T-cell (primary cell): ENCODE results near the gene BMP8A. TPM values are rescaled to one million over a fixed set of nuclear protein-coding genes. Genes with fewer than 3 reads are reported as not detected.
A peak's percentile ranks its signal among the peaks of the same experiment; 100 is the strongest.

Experiments used
- ATAC-seq, 4 experiments: fragments of 200-7000 bp in 3 of 4; fragments of 150-1000 bp in 1 of 4; cut with Tn5 transposase; replicated peaks in 1 of 4; 1 replicate in 3 of 4; 2 replicates in 1 of 4; pipeline ENCODE4 v1.10.0; 2021; ENCODE audit warnings: moderate library complexity in 3 of 4, mild to moderate bottlenecking in 2 of 4, moderate number of reproducible peaks in 1 of 4
- CTCF ChIA-PET, 2 donors: fragments of 300-600 bp; sonication (Branson Sonifier 250); formaldehyde crosslinking; loops; one replicate each; lab custom pipeline; 2022; ENCODE audit warnings: antibody characterized with exemption in 2 of 2; lab: Charles Lee
- POLR2A ChIA-PET, 2 donors: fragments of 300-600 bp; sonication (Branson Sonifier 250); formaldehyde crosslinking; loops; one replicate each; lab custom pipeline; 2022; ENCODE audit warnings: antibody characterized with exemption in 2 of 2; lab: Charles Lee
- DNase-seq, 35 experiments: peaks; one replicate each; pipeline versions ENCODE4 v3.0.0 to v3.0.0-alpha.2; 2013 to 2023
- H3K27ac ChIP-seq: one replicate; pipeline ENCODE4 v1.5.1; 2013; ENCODE audit warnings: low read length
- H3K27me3 ChIP-seq, 2 experiments: replicated peaks in 1 of 2; 1 replicate in 1 of 2; 2 replicates in 1 of 2; pipeline versions ENCODE4 v1.6.1 to v1.7.0; 2013; ENCODE audit warnings: low read length in 1 of 2, mixed read lengths in 1 of 2; ENCODE audit not compliant: control insufficient read depth in 2 of 2, insufficient read depth in 2 of 2; ENCODE audit errors: extremely low read depth in 1 of 2
- H3K36me3 ChIP-seq, 2 donors: 1 replicate in 1 of 2; 2 replicates in 1 of 2; pipeline versions ENCODE4 v1.6.1 to v1.7.0; 2013; ENCODE audit warnings: low read length in 1 of 2; ENCODE audit not compliant: control insufficient read depth in 2 of 2, insufficient read depth in 1 of 2; ENCODE audit errors: extremely low read depth in 1 of 2
- H3K4me1 ChIP-seq, 2 experiments: 1 replicate in 1 of 2; 2 replicates in 1 of 2; pipeline versions ENCODE4 v1.6.1 to v1.7.0; 2013; ENCODE audit warnings: low read length in 2 of 2, mixed read lengths in 1 of 2; ENCODE audit not compliant: insufficient read depth in 2 of 2, control insufficient read depth in 1 of 2; ENCODE audit errors: extremely low read depth in 1 of 2
- H3K4me3 ChIP-seq, 2 donors: 1 replicate in 1 of 2; 2 replicates in 1 of 2; pipeline versions ENCODE4 v1.5.1 to v1.7.0; 2013; ENCODE audit warnings: mild to moderate bottlenecking in 2 of 2, low read length in 1 of 2, moderate library complexity in 1 of 2; ENCODE audit not compliant: control insufficient read depth in 1 of 2; ENCODE audit errors: extremely low read depth in 1 of 2
- H3K9me3 ChIP-seq: 2 replicates; pipeline ENCODE4 v1.7.0; 2013
- H3K27ac Mint-ChIP-seq, 2 donors: one replicate each; pipeline ENCODE4 v1.8.0; 2020 to 2021; ENCODE audit warnings: mild to moderate bottlenecking in 2 of 2, mixed read lengths in 2 of 2
- H3K27me3 Mint-ChIP-seq, 2 donors: one replicate each; pipeline ENCODE4 v1.8.0; 2021 to 2022; ENCODE audit warnings: mixed read lengths in 2 of 2
- H3K36me3 Mint-ChIP-seq: one replicate; pipeline ENCODE4 v1.8.0; 2021; ENCODE audit warnings: mixed read lengths
- H3K4me1 Mint-ChIP-seq, 3 donors: one replicate each; pipeline ENCODE4 v1.8.0; 2020 to 2022; ENCODE audit warnings: mixed read lengths in 3 of 3, mild to moderate bottlenecking in 1 of 3
- H3K4me3 Mint-ChIP-seq, 3 donors: one replicate each; pipeline ENCODE4 v1.8.0; 2020 to 2022; ENCODE audit warnings: mild to moderate bottlenecking in 3 of 3, mixed read lengths in 3 of 3, moderate library complexity in 3 of 3
- H3K9me3 Mint-ChIP-seq, 3 donors: one replicate each; pipeline ENCODE4 v1.8.0; 2020 to 2022; ENCODE audit warnings: mixed read lengths in 3 of 3
- WGBS: methylation state at CpG from one replicate; pipeline ENCODE4 v1.1.5; 2013; ENCODE audit warnings: missing lambda C conversion rate; ENCODE audit not compliant: insufficient coverage; 5-methylcytosine and 5-hydroxymethylcytosine counted together
- total RNA-seq, 35 experiments: library from RNA in 6 of 35; stranded (reverse) in 6 of 35; fragments of 120-200 nt in 1 of 35; gene quantifications; one replicate each; pipeline versions ENCODE4 v1.2.1 to v1.2.4 and lab custom pipeline; 2013 to 2026

The BMP8A gene
- total RNA-seq, 5 donors from 2014 or later (not counting 1 experiment from before 2014, with no cell fraction given), result 0.38 TPM; not detected in 4

DNA sequence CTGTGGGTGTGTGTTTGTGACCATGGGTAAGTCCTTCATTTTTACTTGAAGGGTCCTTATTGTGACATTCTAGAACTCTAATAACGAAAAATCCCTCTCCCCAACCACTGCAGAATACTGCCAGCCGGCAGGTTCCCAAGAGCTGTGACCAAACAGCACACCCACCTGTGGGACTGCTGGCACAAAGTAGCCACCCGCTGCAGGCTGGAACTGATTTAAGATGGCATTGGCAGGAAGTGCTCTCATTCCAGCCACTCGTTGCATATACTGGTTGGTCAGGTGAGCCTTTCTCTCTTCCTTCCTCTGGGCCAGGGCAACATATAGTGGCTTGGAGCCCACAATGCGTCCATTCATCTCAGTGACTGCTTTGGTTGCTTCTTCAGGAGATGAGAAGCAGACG is 73.5 kb downstream of the BMP8A start:
- ChIA-PET POLR2A (no interaction called here), CTCF (interaction anchor here in 1 of 2 donors (0.5 kb wide), 1 partner anchor 40 kb away, joined by 3 read pairs; no protein-coding TSS in a partner anchor)
- peaks cover 80% of the 10 kb centered on the region for H3K36me3 Mint-ChIP-seq

GRCh38 chr1:39566441-39567137 is 75.2 kb downstream of the BMP8A start:
- no peak overlapping the region for H3K27ac ChIP-seq
- peaks cover 30 to 95% of the 10 kb centered on the region in 2 donors for H3K36me3 ChIP-seq
- peaks cover 0 to 6% of the 10 kb centered on the region in 2 experiments for H3K4me1 ChIP-seq
- H3K27me3 Mint-ChIP-seq, result no peaks in the 10 kb centered on the region
- H3K36me3 Mint-ChIP-seq, result peaks cover 72% of the 10 kb centered on the region
- H3K4me1 Mint-ChIP-seq, result peaks cover 0 to 9% (median 9%) of the 10 kb centered on the region in 3 donors
- no peaks in the 10 kb centered on the region for H3K9me3 ChIP-seq
- H3K4me3 ChIP-seq, result no peak overlapping the region
- H3K9me3 Mint-ChIP-seq, result no peaks in the 10 kb centered on the region
- ATAC-seq (no peak), DNase-seq (no peak)
- ChIA-PET CTCF (interaction anchor here in 1 of 2 donors (1.0 kb wide), 1 partner anchor 10 kb away, joined by 3 read pairs; no protein-coding TSS in a partner anchor), POLR2A (no interaction called here)
- no peaks in the 10 kb centered on the region for H3K27me3 ChIP-seq
- WGBS, result 88% methylated on average over 5 of the region's 5 CpGs
- no peak overlapping the region for H3K4me3 Mint-ChIP-seq
- no peak overlapping the region for H3K27ac Mint-ChIP-seq

More for the DNA sequence above, 73.5 kb downstream of the BMP8A start:
- peaks cover 7 to 8% (median 8%) of the 10 kb centered on the region in 3 donors for H3K4me1 Mint-ChIP-seq
- peaks cover 0 to 5% of the 10 kb centered on the region in 2 experiments for H3K4me1 ChIP-seq
- no peak overlapping the region for H3K4me3 ChIP-seq
- no peaks in the 10 kb centered on the region for H3K27me3 Mint-ChIP-seq
- peaks cover 32 to 92% of the 10 kb centered on the region in 2 donors for H3K36me3 ChIP-seq
- ATAC-seq, result no peak
- H3K9me3 Mint-ChIP-seq, result no peaks in the 10 kb centered on the region
- H3K27ac Mint-ChIP-seq, result no peak overlapping the region
- no peaks in the 10 kb centered on the region for H3K9me3 ChIP-seq
- 90% methylated on average over 2 of the region's 6 CpGs for WGBS
- no peak for DNase-seq
- no peaks in the 10 kb centered on the region for H3K27me3 ChIP-seq
- no peak overlapping the region for H3K27ac ChIP-seq
- no peak overlapping the region for H3K4me3 Mint-ChIP-seq

DNA sequence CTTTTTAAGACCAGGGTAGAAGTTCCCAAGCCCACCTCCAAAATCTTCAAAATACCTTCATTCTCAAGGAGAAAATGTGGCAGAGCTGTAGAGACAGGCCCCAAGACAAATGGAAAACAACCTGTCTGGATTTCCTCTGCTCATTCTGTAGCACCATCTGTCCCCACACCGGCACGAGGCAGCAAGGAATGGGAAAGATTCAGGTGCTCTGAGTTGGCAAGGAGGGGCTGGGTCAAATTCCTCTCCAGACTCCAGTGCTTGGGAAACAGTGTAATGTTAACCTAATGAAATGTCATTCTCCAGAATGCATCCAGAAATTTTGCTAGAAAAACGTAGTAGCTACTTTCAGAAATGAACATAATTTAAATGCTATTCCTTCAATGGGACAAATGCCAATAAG is 75.9 kb downstream of the BMP8A start:
- Histone ChIP-seq H3K9me3 (no peaks in the 10 kb centered on the region), H3K36me3 (peaks cover 27 to 93% of the 10 kb centered on the region in 2 donors), H3K27me3 (no peaks in the 10 kb centered on the region), H3K4me3 (no peak overlapping the region), H3K27ac (no peak overlapping the region), H3K4me1 (peaks cover 0 to 6% of the 10 kb centered on the region in 2 experiments)
- Mint-ChIP-seq H3K4me1 (peaks cover 0 to 17% (median 16%) of the 10 kb centered on the region in 3 donors), H3K27ac (peak overlapping the region in 1 of 2 donors; percentile 22), H3K9me3 (no peaks in the 10 kb centered on the region), H3K27me3 (no peaks in the 10 kb centered on the region), H3K4me3 (no peak overlapping the region), H3K36me3 (peaks cover 72% of the 10 kb centered on the region)
- WGBS, result no CpG with 5 or more reads among the region's 3 CpGs
- ATAC-seq (no peak), DNase-seq (no peak)
- POLR2A ChIA-PET, result no interaction called here
- CTCF ChIA-PET, result no interaction called here

GRCh38 chr1:39568208-39568607 is 76.8 kb downstream of the BMP8A start:
- DNase-seq (no peak), ATAC-seq (no peak)
- WGBS, result no CpG with 5 or more reads among the region's 2 CpGs
- ChIA-PET CTCF (interaction anchor here (0.5 to 0.7 kb wide), 2 partner anchors 151 to 169 kb away, joined by 3 read pairs; no protein-coding TSS in a partner anchor), POLR2A (no interaction called here)
- no peaks in the 10 kb centered on the region for H3K9me3 Mint-ChIP-seq
- H3K4me1 Mint-ChIP-seq, result peaks cover 2 to 25% (median 22%) of the 10 kb centered on the region in 3 donors
- Histone ChIP-seq H3K9me3 (no peaks in the 10 kb centered on the region), H3K36me3 (peaks cover 27 to 89% of the 10 kb centered on the region in 2 donors), H3K4me1 (peaks cover 2 to 7% of the 10 kb centered on the region in 2 experiments), H3K27ac (no peak overlapping the region), H3K27me3 (no peaks in the 10 kb centered on the region), H3K4me3 (no peak overlapping the region)
- H3K36me3 Mint-ChIP-seq, result peaks cover 64% of the 10 kb centered on the region
- no peak overlapping the region for H3K27ac Mint-ChIP-seq
- H3K4me3 Mint-ChIP-seq, result no peak overlapping the region
- no peaks in the 10 kb centered on the region for H3K27me3 Mint-ChIP-seq

DNA sequence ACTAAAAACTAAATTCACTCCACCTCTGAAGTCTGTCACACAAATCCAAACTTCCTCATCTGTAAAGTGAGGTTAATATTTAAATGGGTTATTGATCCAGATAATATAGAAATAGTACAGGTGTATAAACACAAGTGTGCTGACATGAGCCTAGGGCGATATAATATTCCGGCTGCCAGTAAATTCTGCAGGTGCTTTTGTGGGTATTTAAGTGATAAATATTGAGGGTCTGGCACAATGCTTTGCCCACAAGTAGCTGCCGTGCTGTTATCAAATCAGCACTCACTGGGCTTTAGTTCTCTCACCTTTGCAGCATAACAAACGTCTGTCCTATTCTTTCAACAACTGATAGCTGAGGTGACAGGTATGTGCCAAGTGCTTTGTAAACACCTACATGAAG is 77.6 kb downstream of the BMP8A start:
- Histone ChIP-seq H3K9me3 (no peaks in the 10 kb centered on the region), H3K27ac (no peak overlapping the region), H3K36me3 (peaks cover 25 to 87% of the 10 kb centered on the region in 2 donors), H3K27me3 (no peaks in the 10 kb centered on the region), H3K4me3 (no peak overlapping the region), H3K4me1 (peaks cover 4 to 16% of the 10 kb centered on the region in 2 experiments)
- no peak for ATAC-seq
- no peaks in the 10 kb centered on the region for H3K9me3 Mint-ChIP-seq
- no peak overlapping the region for H3K27ac Mint-ChIP-seq
- DNase-seq, result no peak
- ChIA-PET CTCF (interaction anchor here in 1 of 2 donors (0.7 kb wide), 1 partner anchor 13 kb away, joined by 3 read pairs; no protein-coding TSS in a partner anchor), POLR2A (no interaction called here)
- WGBS, result 63% methylated on average over 1 of the region's 4 CpGs
- H3K36me3 Mint-ChIP-seq, result peaks cover 57% of the 10 kb centered on the region
- H3K4me3 Mint-ChIP-seq, result no peak overlapping the region
- peaks cover 10 to 33% (median 29%) of the 10 kb centered on the region in 3 donors for H3K4me1 Mint-ChIP-seq
- no peaks in the 10 kb centered on the region for H3K27me3 Mint-ChIP-seq

GRCh38 chr1:39570477-39571177 is 79.2 kb downstream of the BMP8A start:
- H3K4me3 ChIP-seq, result no peak overlapping the region
- POLR2A ChIA-PET, result no interaction called here
- peaks cover 17 to 78% of the 10 kb centered on the region in 2 donors for H3K36me3 ChIP-seq
- peaks cover 11 to 30% of the 10 kb centered on the region in 2 experiments for H3K4me1 ChIP-seq
- WGBS, result 83% methylated on average over 11 of the region's 11 CpGs
- peaks cover 53% of the 10 kb centered on the region for H3K36me3 Mint-ChIP-seq
- peaks cover 26 to 49% (median 45%) of the 10 kb centered on the region in 3 donors for H3K4me1 Mint-ChIP-seq
- no peak overlapping the region for H3K4me3 Mint-ChIP-seq
- H3K9me3 ChIP-seq, result no peaks in the 10 kb centered on the region
- H3K27ac ChIP-seq, result no peak overlapping the region
- peak overlapping the region in 1 of 2 donors; percentile 14 for H3K27ac Mint-ChIP-seq
- DNase-seq (peak in 1 of 35 experiments; percentile 19), ATAC-seq (no peak)
- H3K9me3 Mint-ChIP-seq, result no peaks in the 10 kb centered on the region
- no peaks in the 10 kb centered on the region for H3K27me3 Mint-ChIP-seq
- no peaks in the 10 kb centered on the region for H3K27me3 ChIP-seq
- CTCF ChIA-PET, result no interaction called here
